Endothelial cell of umbilical vein (primary cell): ENCODE data around the gene XAF1.

ENCODE experiments used
- CTCF ChIP-seq, 2 donors: IDR thresholded peaks; 1 replicate in 1 of 2; 2 replicates in 1 of 2; pipeline ENCODE4 v1.5.1; 2011; ENCODE audit warnings: low read length in 2 of 2, mild to moderate bottlenecking in 2 of 2, moderate library complexity in 2 of 2, control low read depth in 1 of 2, inconsistent platforms in 1 of 2, low read depth in 1 of 2; ENCODE audit not compliant: insufficient read depth in 1 of 2; ENCODE audit errors: extremely low read depth in 1 of 2
- JUN ChIP-seq: IDR thresholded peaks from 2 replicates; pipeline ENCODE4 v1.6.1; 2011; ENCODE audit warnings: borderline replicate concordance, low read depth; ENCODE audit not compliant: insufficient read length, insufficient read depth
- MYC ChIP-seq: IDR thresholded peaks from one replicate; pipeline ENCODE4 v1.6.1; 2011; ENCODE audit warnings: mild to moderate bottlenecking, low read depth, low read length
- POLR2A ChIP-seq: IDR thresholded peaks from 2 replicates; pipeline ENCODE4 v1.6.1; 2012; ENCODE audit warnings: low read depth, mild to moderate bottlenecking, control low read depth, low read length
- POLR2AphosphoS5 ChIP-seq: IDR thresholded peaks from 2 replicates; pipeline ENCODE4 v1.6.1; 2012; ENCODE audit warnings: low read depth, mild to moderate bottlenecking, control low read depth, low read length, moderate library complexity; ENCODE audit not compliant: insufficient read depth

- TF ChIP-seq JUN = no peak
- TF ChIP-seq CTCF (IDR thresholded peaks at IDR 0.05; ENCODE audit: extremely low read depth in 1 of 2, insufficient read depth in 1 of 2, low read depth in 1 of 2, low read length in 2 of 2) = no peak
- no peak for TF ChIP-seq POLR2A
- TF ChIP-seq MYC = no peak
- TF ChIP-seq POLR2AphosphoS5 = no peak
These were observed 565 bp upstream of the XAF1 start for GRCh38 chr17:6755281-6755680.
